Measurements from ENCODE around the gene GSK3B. TPM values are rescaled to one million over a fixed set of nuclear protein-coding genes. Genes with fewer than 3 reads are reported as not detected.

Gene GSK3B
- total and polyA plus RNA-seq, 12 donors: 7.5 to 57.1 (median 46.1) TPM

DNA sequence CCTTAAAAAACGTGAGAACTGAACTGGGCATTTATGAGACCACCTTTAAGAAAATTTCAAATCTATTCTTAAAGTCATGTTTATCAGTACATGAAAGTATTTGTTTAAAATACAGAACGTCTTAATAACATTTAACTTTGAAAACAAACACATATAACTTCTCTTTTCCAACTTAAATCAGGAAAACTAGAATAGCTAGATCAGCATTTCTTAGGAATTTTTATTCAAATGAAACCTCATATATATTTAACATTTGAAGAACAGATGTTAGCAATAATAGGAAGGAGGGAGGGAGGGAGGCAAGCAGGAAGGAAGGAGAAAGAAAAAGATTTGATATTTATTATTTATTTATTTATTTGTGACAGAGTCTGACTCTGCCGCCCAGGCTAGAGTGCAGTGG is 192.2 kb downstream of the GSK3B start:
- no peak overlapping the region for H3K4me3 ChIP-seq
- WGBS, 2 donors: 70 to 86% methylated on average over 3 of the region's 3 CpGs
- intact Hi-C loops (cut with DNase I): no loop called here
- no peaks in the 10 kb centered on the region for H3K27me3 ChIP-seq
- peaks cover 0 to 62% (median 9%) of the 10 kb centered on the region in 9 donors for H3K36me3 ChIP-seq
- H3K27ac ChIP-seq: no peak overlapping the region
- ATAC-seq (no peak), DNase-seq (no peak)
- TF ChIP-seq, protein P1, sequence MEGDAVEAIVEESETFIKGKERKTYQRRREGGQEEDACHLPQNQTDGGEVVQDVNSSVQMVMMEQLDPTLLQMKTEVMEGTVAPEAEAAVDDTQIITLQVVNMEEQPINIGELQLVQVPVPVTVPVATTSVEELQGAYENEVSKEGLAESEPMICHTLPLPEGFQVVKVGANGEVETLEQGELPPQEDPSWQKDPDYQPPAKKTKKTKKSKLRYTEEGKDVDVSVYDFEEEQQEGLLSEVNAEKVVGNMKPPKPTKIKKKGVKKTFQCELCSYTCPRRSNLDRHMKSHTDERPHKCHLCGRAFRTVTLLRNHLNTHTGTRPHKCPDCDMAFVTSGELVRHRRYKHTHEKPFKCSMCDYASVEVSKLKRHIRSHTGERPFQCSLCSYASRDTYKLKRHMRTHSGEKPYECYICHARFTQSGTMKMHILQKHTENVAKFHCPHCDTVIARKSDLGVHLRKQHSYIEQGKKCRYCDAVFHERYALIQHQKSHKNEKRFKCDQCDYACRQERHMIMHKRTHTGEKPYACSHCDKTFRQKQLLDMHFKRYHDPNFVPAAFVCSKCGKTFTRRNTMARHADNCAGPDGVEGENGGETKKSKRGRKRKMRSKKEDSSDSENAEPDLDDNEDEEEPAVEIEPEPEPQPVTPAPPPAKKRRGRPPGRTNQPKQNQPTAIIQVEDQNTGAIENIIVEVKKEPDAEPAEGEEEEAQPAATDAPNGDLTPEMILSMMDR (IDR thresholded peaks at IDR 0.05): no peak
- H3K4me1 ChIP-seq: peaks cover 0 to 4% (median 0%) of the 10 kb centered on the region in 9 donors
- no peaks in the 10 kb centered on the region for H3K9me3 ChIP-seq

DNA sequence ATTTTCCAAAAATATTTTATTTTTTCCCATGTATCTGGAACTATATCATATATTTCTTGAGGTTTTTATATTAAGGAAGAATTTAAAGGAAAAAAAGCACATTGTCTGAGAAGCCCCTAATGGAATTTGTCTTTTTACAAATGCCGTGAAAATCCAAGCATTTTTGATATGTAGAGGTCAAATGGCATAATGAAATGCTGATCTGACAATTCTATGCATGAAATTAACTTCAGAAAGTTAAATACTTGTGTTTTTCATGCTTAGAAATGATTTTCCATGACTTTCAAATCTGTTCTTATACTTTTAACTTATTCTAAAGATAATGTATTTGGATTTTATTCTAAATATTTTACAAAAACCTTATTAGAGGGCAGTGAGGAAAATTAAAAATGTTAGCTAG is 193.1 kb downstream of the GSK3B start:
- no peaks in the 10 kb centered on the region for H3K27me3 ChIP-seq
- DNase-seq: no peak
- 87 to 91% methylated on average over 1 of the region's 1 CpG for WGBS, 2 donors
- H3K4me1 ChIP-seq: peaks cover 0 to 4% (median 0%) of the 10 kb centered on the region in 9 donors
- H3K9me3 ChIP-seq: no peaks in the 10 kb centered on the region
- peaks cover 0 to 57% (median 9%) of the 10 kb centered on the region in 9 donors for H3K36me3 ChIP-seq
- no peak overlapping the region for H3K4me3 ChIP-seq
- intact Hi-C loops (cut with DNase I): no loop called here
- TF ChIP-seq, protein P1 (IDR thresholded peaks at IDR 0.05): no peak
- H3K27ac ChIP-seq: no peak overlapping the region
- no peak for ATAC-seq

DNA sequence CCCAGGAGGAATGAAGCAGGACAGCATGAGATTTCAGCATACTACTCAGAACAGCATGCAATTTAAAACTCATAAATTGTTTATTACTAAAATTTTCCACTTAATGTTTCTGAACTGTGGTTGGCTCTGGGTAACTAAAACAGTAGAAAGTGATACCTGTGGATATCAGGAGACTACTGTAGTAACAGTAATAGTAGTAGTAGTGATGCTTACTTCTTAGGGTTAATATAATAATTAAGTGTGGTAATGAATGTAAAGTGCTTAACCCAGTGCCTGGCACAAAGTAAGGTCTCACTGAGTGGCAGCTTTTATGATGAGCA is 195.1 kb downstream of the GSK3B start:
- Histone ChIP-seq H3K36me3 (peaks cover 0 to 49% (median 5%) of the 10 kb centered on the region in 9 donors), H3K4me1 (peaks cover 0 to 4% (median 0%) of the 10 kb centered on the region in 9 donors), H3K4me3 (no peak overlapping the region), H3K27ac (no peak overlapping the region), H3K27me3 (no peaks in the 10 kb centered on the region), H3K9me3 (no peaks in the 10 kb centered on the region)
- TF ChIP-seq, protein P1 (IDR thresholded peaks at IDR 0.05): no peak
- ATAC-seq (no peak), DNase-seq (no peak)
- intact Hi-C loops (cut with DNase I): loop anchor here in 6 of 10 donors (5.0 to 10.0 kb wide), 6 partner anchors 196 to 656 kb away; partner anchors contain the start of gene GSK3B (in 1 of the 6)

GRCh38 chr3:119898478-119899191 is 195.6 kb downstream of the GSK3B start:
- peaks cover 0 to 44% (median 4%) of the 10 kb centered on the region in 9 donors for H3K36me3 ChIP-seq
- H3K4me3 ChIP-seq: no peak overlapping the region
- peaks cover 0 to 4% (median 0%) of the 10 kb centered on the region in 9 donors for H3K4me1 ChIP-seq
- 95 to 96% methylated on average over 6 of the region's 6 CpGs for WGBS, 2 donors
- intact Hi-C loops (cut with DNase I): loop anchor here in 6 of 10 donors (5.0 to 10.0 kb wide), 6 partner anchors 196 to 656 kb away; partner anchors contain the start of gene GSK3B (in 1 of the 6)
- no peak for DNase-seq
- TF ChIP-seq, protein P1 (IDR thresholded peaks at IDR 0.05): no peak
- no peak for ATAC-seq
- no peaks in the 10 kb centered on the region for H3K27me3 ChIP-seq
- no peak overlapping the region for H3K27ac ChIP-seq
- no peaks in the 10 kb centered on the region for H3K9me3 ChIP-seq

Data from heart right ventricle (tissue), 16 donors.